Neuronal stem cell (in vitro differentiated cells): ENCODE results near the gene PDE10A.
"Not testable (repeated sequence)": the region's sequence is repeated elsewhere in the genome, so short reads cannot be mapped to it uniquely, and the experiment has no call there.

Experiments used
- DNase-seq: peaks from one replicate; pipeline ENCODE4 v3.0.0-alpha.2; 2013; ENCODE audit warnings: low spot score
- H2AFZ ChIP-seq: one replicate; pipeline ENCODE4 v1.6.1; 2013; ENCODE audit warnings: mild to moderate bottlenecking, low read length, inconsistent platforms
- H2AK5ac ChIP-seq: 2 replicates; pipeline ENCODE4 v1.6.1; 2013; ENCODE audit warnings: low read depth, mild to moderate bottlenecking, inconsistent platforms, low read length, moderate library complexity, mixed read lengths
- H2BK120ac ChIP-seq: 2 replicates; pipeline ENCODE4 v1.6.1; 2013; ENCODE audit warnings: low read depth, mild to moderate bottlenecking, inconsistent platforms, low read length, moderate library complexity, mixed read lengths
- H2BK12ac ChIP-seq: one replicate; pipeline ENCODE4 v1.6.1; 2013; ENCODE audit warnings: low read length, inconsistent platforms
- H2BK15ac ChIP-seq: 2 replicates; pipeline ENCODE4 v1.6.1; 2013; ENCODE audit warnings: mild to moderate bottlenecking, low read length, inconsistent platforms, mixed read lengths
- H2BK5ac ChIP-seq: one replicate; pipeline ENCODE4 v1.6.1; 2013; ENCODE audit warnings: inconsistent platforms, mild to moderate bottlenecking, low read length, moderate library complexity
- H3K14ac ChIP-seq: one replicate; pipeline ENCODE4 v1.6.1; 2013; ENCODE audit warnings: low read length, inconsistent platforms
- H3K18ac ChIP-seq: 2 replicates; pipeline ENCODE4 v1.6.1; 2013; ENCODE audit warnings: low read length, inconsistent platforms
- H3K23ac ChIP-seq: 2 replicates; pipeline ENCODE4 v1.6.1; 2013; ENCODE audit warnings: low read depth, mild to moderate bottlenecking, mixed read lengths, low read length, inconsistent platforms; ENCODE audit not compliant: poor library complexity
- H3K27ac ChIP-seq: replicated peaks from 3 replicates; pipeline ENCODE4 v1.5.1; 2013; ENCODE audit warnings: low read length, inconsistent platforms
- H3K27me3 ChIP-seq, 3 experiments: 2 replicates each; pipeline ENCODE4 v1.6.1; 2013; ENCODE audit warnings: low read length in 3 of 3, mild to moderate bottlenecking in 2 of 3, inconsistent platforms in 1 of 3, low read depth in 1 of 3, mixed read lengths in 1 of 3, moderate library complexity in 1 of 3; ENCODE audit not compliant: control insufficient read depth in 3 of 3, insufficient read depth in 3 of 3
- H3K36me3 ChIP-seq, 2 donors: replicated peaks in 1 of 2; 2 replicates each; pipeline ENCODE4 v1.6.1; 2013; ENCODE audit warnings: low read length in 2 of 2; ENCODE audit not compliant: control insufficient read depth in 2 of 2, insufficient read depth in 2 of 2
- H3K4ac ChIP-seq: 2 replicates; pipeline ENCODE4 v1.6.1; 2013; ENCODE audit warnings: inconsistent platforms, mild to moderate bottlenecking, low read length, moderate library complexity
- H3K4me1 ChIP-seq, 2 donors: 1 replicate in 1 of 2; 2 replicates in 1 of 2; pipeline ENCODE4 v1.6.1; 2013; ENCODE audit warnings: low read length in 2 of 2, low read depth in 1 of 2; ENCODE audit not compliant: control insufficient read depth in 2 of 2, insufficient read depth in 1 of 2
- H3K4me2 ChIP-seq: one replicate; pipeline ENCODE4 v1.6.1; 2013; ENCODE audit warnings: mild to moderate bottlenecking, low read length, inconsistent platforms; ENCODE audit not compliant: insufficient read depth, poor library complexity, severe bottlenecking
- H3K4me3 ChIP-seq, 2 donors: 2 replicates each; pipeline ENCODE4 v1.5.1; 2013; ENCODE audit warnings: low read length in 2 of 2, mild to moderate bottlenecking in 2 of 2, inconsistent platforms in 1 of 2, moderate library complexity in 1 of 2
- H3K79me1 ChIP-seq: one replicate; pipeline ENCODE4 v1.6.1; 2013; ENCODE audit warnings: low read depth, mild to moderate bottlenecking, inconsistent platforms, low read length, moderate library complexity
- H3K9ac ChIP-seq: one replicate; pipeline ENCODE4 v1.6.1; 2013; ENCODE audit warnings: mild to moderate bottlenecking, low read depth, low read length, inconsistent platforms; ENCODE audit not compliant: poor library complexity
- H3K9me3 ChIP-seq, 2 donors: replicated peaks in 1 of 2; 2 replicates each; pipeline versions ENCODE3 to v1.6.1; 2013; ENCODE audit warnings: low read length in 2 of 2, mild to moderate bottlenecking in 2 of 2, inconsistent platforms in 1 of 2, low read depth in 1 of 2, mixed read lengths in 1 of 2, moderate library complexity in 1 of 2; ENCODE audit not compliant: control insufficient read depth in 2 of 2, insufficient read depth in 1 of 2
- H4K8ac ChIP-seq: one replicate; pipeline ENCODE4 v1.6.1; 2013; ENCODE audit warnings: low read depth, mild to moderate bottlenecking, inconsistent platforms, low read length, moderate library complexity
- H4K91ac ChIP-seq: one replicate; pipeline ENCODE4 v1.6.1; 2013; ENCODE audit warnings: low read length, low read depth, mild to moderate bottlenecking, inconsistent platforms; ENCODE audit not compliant: poor library complexity
- WGBS, 2 donors: extraction: QIAGEN DNeasy Blood & Tissue Kit; methylation state at CpG; one replicate each; pipeline ENCODE4 v1.1.7; 2013; ENCODE audit warnings: missing lambda C conversion rate in 2 of 2, mixed read lengths in 1 of 2; ENCODE audit not compliant: insufficient read length in 2 of 2, insufficient replicate concordance in 1 of 2; ENCODE audit errors: extremely low coverage in 2 of 2; 5-methylcytosine and 5-hydroxymethylcytosine counted together

PDE10A gene

GRCh38 chr6:165500214-165500907, 162.7 kb downstream of the PDE10A start:
- no CpG with 5 or more reads among the region's 6 CpGs for WGBS, 2 donors
- DNase-seq, result not testable (repeated sequence)

GRCh38 chr6:165497472-165497871, 165.6 kb downstream of the PDE10A start:
- Histone ChIP-seq H3K23ac (no peak overlapping the region), H2BK120ac (no peak overlapping the region), H2AK5ac (no peak overlapping the region), H3K9ac (no peak overlapping the region), H2BK12ac (no peak overlapping the region), H3K4me3 (no peak overlapping the region), H2AFZ (no peak overlapping the region), H3K4me1 (peaks cover 0 to 2% of the 10 kb centered on the region in 2 donors), H3K4me2 (no peak overlapping the region), H3K36me3 (peaks cover 0 to 3% of the 10 kb centered on the region in 2 donors), H3K14ac (no peak overlapping the region), H2BK5ac (no peak overlapping the region), H3K79me1 (no peaks in the 10 kb centered on the region), H4K8ac (no peak overlapping the region), H3K9me3 (peaks cover 0 to 11% of the 10 kb centered on the region in 2 donors), H3K27ac (no peak overlapping the region), H3K27me3 (no peaks in the 10 kb centered on the region), H3K4ac (no peak overlapping the region), H4K91ac (no peak overlapping the region), H2BK15ac (no peak overlapping the region), H3K18ac (no peak overlapping the region)
- no CpG with 5 or more reads among the region's 4 CpGs for WGBS, 2 donors
- DNase-seq, result no peak

More at GRCh38 chr6:165500214-165500907, 162.7 kb downstream of the PDE10A start:
- not testable (repeated sequence) for H2BK12ac ChIP-seq, H4K91ac ChIP-seq, H2BK5ac ChIP-seq, H2BK15ac ChIP-seq, H3K23ac ChIP-seq, H3K9ac ChIP-seq, H3K79me1 ChIP-seq, H3K4me2 ChIP-seq, H2BK120ac ChIP-seq, H3K4me1 ChIP-seq, H3K4ac ChIP-seq, H3K36me3 ChIP-seq, H3K27ac ChIP-seq, H2AFZ ChIP-seq, H2AK5ac ChIP-seq, H4K8ac ChIP-seq, H3K4me3 ChIP-seq, H3K27me3 ChIP-seq, H3K14ac ChIP-seq, H3K18ac ChIP-seq
- peaks cover 0 to 11% of the 10 kb centered on the region in 2 donors for H3K9me3 ChIP-seq

GRCh38 chr6:165488624-165489295, 174.3 kb downstream of the PDE10A start:
- H3K14ac ChIP-seq, result no peak overlapping the region
- H2BK5ac ChIP-seq, result no peak overlapping the region
- H2BK12ac ChIP-seq, result no peak overlapping the region
- H3K4me1 ChIP-seq, result peaks cover 12 to 13% of the 10 kb centered on the region in 2 donors
- no peak overlapping the region for H2BK15ac ChIP-seq
- no peak overlapping the region for H3K4ac ChIP-seq
- H3K23ac ChIP-seq, result no peak overlapping the region
- H2AFZ ChIP-seq, result no peak overlapping the region
- H3K9ac ChIP-seq, result no peak overlapping the region
- peaks cover 0 to 27% of the 10 kb centered on the region in 2 donors for H3K9me3 ChIP-seq
- no CpG with 5 or more reads among the region's 9 CpGs for WGBS, 2 donors
- no peak overlapping the region for H3K4me2 ChIP-seq
- H3K27me3 ChIP-seq, result no peaks in the 10 kb centered on the region
- no peak overlapping the region for H2AK5ac ChIP-seq
- no peaks in the 10 kb centered on the region for H3K79me1 ChIP-seq
- H3K27ac ChIP-seq, result no peak overlapping the region
- H4K8ac ChIP-seq, result no peak overlapping the region
- H2BK120ac ChIP-seq, result no peak overlapping the region
- no peaks in the 10 kb centered on the region for H3K36me3 ChIP-seq
- peak overlapping the region; percentile 46 for H3K18ac ChIP-seq
- DNase-seq, result no peak
- H4K91ac ChIP-seq, result no peak overlapping the region
- no peak overlapping the region for H3K4me3 ChIP-seq

- H3K79me1 ChIP-seq, result no peaks in the 10 kb centered on the region
- H3K27ac ChIP-seq, result no peak overlapping the region
- no peak overlapping the region for H4K91ac ChIP-seq
- H3K4me1 ChIP-seq, result peaks cover 12 to 13% of the 10 kb centered on the region in 2 donors
- no peak overlapping the region for H2BK120ac ChIP-seq
- peaks cover 0 to 23% of the 10 kb centered on the region in 2 donors for H3K9me3 ChIP-seq
- H3K23ac ChIP-seq, result no peak overlapping the region
- H3K4me2 ChIP-seq, result no peak overlapping the region
- no peak overlapping the region for H2BK15ac ChIP-seq
- no peak overlapping the region for H2AK5ac ChIP-seq
- H3K18ac ChIP-seq, result no peak overlapping the region
- no peak overlapping the region for H3K4ac ChIP-seq
- no peak overlapping the region for H4K8ac ChIP-seq
- no peak overlapping the region for H3K4me3 ChIP-seq
- no peak for DNase-seq
- H2BK12ac ChIP-seq, result no peak overlapping the region
- no peak overlapping the region for H3K9ac ChIP-seq
- no peak overlapping the region for H2BK5ac ChIP-seq
- H3K14ac ChIP-seq, result no peak overlapping the region
- H3K36me3 ChIP-seq, result no peaks in the 10 kb centered on the region
- no peak overlapping the region for H2AFZ ChIP-seq
- no peaks in the 10 kb centered on the region for H3K27me3 ChIP-seq
These were observed 175.1 kb downstream of the PDE10A start for GRCh38 chr6:165487950-165488349.
